GM12873 (cell line): ENCODE measurements around the gene GGN.

Experiments used
- CTCF ChIP-seq: IDR thresholded peaks from 2 replicates; pipeline ENCODE4 v1.5.1; 2012; ENCODE audit warnings: low read depth, mild to moderate bottlenecking, moderate library complexity, low read length, control low read depth; ENCODE audit not compliant: insufficient read depth; ENCODE audit errors: missing control alignments

Gene GGN

DNA sequence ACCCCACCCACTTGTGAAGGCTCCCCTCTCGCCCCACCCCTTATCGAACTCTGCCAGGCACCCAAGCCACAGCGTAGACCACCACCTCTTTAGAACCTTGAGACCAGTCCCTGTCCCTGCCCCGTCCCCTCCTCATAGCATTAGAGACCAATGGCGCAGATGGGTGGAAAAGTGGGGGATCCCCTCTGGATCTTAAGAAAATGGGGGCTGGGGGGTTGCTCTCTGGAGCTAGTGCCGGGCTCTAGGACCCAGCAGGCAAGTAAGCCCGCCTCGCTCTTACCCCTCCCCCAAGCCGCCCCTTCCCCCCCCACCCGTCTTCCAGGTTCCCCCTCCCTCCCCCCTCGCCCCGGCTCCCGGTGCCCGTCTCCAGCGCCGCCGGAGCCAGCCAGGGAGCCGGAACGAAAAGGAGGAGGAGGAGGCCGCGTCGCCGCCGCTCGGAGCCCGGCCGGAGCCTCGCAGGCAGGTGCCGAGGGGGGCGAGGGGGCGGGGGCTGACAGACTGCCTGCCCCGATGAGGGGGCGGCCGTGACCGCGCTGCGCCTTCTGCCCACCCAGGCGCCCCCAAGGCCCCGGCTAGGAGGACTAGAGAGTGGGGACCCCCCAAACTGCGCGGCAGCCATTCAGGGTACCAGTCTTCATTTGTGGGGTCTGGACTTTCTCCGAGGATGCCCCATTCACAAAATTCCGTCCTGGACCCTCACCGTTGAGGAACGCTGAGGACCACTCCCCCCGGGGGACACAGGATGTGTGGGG, 691 bp upstream of the GGN start, which contains the start of gene SPRED3:
Gene SPRED3, plus strand, starts transcription at position 349 of the 752 bp plus-strand sequence. CDS start 1,606 bp downstream, outside the sequence.
- TF ChIP-seq CTCF, result no peak

DNA sequence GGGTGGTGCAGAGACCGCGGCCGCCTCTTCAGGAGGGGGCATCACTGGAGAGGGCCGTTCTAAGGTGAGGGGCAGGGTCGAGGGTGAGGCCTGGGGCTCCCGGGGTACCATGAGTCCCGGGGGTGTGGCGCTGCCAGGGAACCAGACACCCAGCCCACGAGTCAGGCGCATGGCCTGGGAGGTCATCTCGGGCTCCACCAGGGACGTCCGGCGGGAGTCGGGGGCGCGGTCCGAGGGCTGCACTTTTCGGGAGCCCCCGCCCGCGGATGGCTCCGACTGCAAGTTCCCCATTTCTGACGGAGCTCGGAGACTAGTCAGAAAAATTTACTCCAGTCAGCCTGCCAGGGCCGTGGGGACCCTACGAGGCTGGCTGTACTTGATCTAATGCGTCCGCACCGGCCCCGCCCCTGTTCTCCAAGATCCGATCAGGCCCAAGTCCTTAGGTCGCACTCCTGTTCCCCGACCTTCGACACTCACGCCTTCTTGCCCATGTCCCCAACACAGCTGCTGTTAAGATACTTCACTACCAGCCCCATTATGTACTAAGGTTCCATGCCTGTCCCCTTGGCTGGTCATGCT, 774 bp downstream of the GGN start:
- no peak for TF ChIP-seq CTCF

DNA sequence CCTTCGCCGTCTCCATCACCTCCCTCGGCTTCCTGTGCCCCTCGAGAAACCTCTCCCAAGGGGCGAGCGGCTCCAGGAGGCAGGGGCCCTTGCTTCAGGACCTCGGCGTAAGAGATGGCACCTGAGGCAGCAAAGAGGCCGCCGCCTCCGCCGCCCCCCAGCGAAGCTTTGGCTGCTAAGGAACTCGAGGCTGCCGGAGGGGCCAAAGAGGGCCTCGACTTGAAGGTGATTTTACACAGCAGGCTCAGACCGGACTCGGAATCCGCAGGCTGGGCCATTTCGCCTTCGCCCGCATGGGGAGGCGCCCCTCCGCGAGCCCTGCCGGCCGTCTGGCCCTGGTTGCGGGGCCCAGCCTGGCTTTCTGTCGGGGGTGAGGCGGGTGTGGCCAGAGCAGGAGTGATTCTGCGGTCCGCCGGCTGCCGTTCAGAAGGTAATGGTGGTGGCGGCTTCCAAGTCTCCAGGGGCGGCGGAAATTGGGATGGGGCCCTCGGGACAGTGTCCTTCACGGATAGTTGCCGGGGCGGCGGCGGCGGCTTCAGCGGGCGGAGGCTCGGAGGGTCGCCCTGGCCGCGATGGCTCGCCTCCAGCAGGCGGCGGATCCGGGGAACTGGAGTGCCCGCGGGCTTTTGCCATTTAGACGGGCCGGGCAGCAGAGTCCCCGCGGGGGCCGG, 1.4 kb downstream of the GGN start:
- no peak for TF ChIP-seq CTCF

DNA sequence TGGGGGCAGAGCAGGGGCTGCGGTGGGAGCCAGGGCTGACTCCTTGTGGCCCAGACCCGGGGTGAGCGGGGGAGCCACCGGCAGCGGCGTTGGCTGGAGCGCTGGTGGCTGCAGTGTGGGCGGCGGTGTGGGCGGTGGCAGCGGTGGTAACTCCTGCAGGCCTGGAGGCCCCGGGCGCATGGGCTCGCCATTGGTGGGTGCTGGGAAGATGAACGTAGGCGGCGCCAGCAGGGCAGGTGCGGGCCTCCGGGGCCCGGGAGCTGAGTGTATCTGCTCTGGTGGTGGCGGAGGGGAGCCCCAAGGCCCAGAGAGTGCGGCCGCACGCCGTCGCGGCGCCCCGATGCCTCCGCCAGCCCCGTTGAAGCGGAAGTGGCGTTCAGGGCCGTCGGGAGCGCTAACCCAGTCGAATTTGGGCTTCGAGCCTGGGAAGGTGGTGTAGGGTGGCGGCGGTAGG, 2.0 kb downstream of the GGN start:
- TF ChIP-seq CTCF, result no peak

GRCh38 chr19:38385057-38385803, 2.6 kb downstream of the GGN start:
- TF ChIP-seq CTCF, result no peak

DNA sequence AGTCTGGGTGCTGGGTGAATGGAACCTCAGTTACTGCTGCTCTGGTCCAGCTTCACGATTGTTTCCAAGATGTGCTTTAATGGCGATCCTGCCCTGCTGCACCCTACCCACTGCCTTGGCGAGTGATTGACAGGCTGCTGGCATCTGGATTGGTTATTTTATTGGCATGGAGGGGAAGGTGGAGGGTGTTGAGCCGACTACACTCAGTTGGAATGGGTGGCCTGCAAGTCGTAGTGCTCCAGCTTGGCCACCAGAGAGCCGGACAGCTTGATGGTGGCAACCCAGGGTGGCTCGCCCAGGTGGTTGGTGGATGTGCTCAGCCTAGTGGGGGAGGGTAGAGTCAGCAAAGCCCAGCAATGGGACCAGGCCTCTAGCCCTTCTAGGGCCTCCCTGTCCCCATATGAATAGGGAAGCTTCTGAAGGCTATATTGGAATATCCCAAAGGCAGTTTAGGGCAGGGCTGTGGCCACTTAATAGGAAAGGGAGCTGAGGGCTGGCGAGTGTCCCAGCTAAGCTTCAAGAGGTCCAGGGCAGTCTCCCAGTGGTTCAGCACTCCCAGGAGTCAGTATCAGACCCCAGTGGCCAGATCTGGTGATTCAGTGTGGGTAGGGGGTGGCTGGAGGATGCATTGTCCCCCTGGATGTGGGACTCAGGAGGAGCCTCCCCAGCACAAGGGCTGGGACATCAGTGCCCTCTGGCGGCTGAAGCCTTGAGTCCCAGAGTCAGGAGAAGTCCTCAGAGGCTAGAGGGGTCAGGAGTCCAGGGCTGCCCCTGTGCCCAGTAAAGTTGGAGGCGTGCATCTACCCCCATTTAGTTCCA, 3.4 kb downstream of the GGN start:
- no peak for TF ChIP-seq CTCF
